HEK293 (cell line): ENCODE results near the gene ZFHX3.

Source experiments
- CTCF ChIA-PET: fragments of 350-600 bp; formaldehyde crosslinking; extraction: SDS; loops from one replicate; lab custom pipeline; 2021; ENCODE audit warnings: antibody characterized with exemption; lab: Yijun Ruan, JAX
- POLR2A ChIA-PET: fragments of 300-600 bp; formaldehyde crosslinking; extraction: SDS; loops from one replicate; lab custom pipeline; 2020; ENCODE audit warnings: antibody characterized with exemption, inconsistent platforms; lab: Yijun Ruan, JAX
- H3K27ac ChIP-seq: fragments of 200-500 bp; sonication (Bioruptor generic); 2 replicates; pipeline ENCODE4 v1.5.1; 2014; ENCODE audit warnings: low read depth, low read length, control low read depth, inconsistent platforms; ENCODE audit errors: extremely low read depth
- H3K36me3 ChIP-seq, 2 experiments: fragments of 200-500 bp in 1 of 2; sonication (Bioruptor generic) in 1 of 2; 1 replicate in 1 of 2; 2 replicates in 1 of 2; pipeline ENCODE4 v1.5.1; 2014 to 2017; ENCODE audit warnings: inconsistent platforms in 2 of 2, low read length in 2 of 2; ENCODE audit not compliant: control insufficient read depth in 2 of 2, insufficient read depth in 1 of 2
- H3K4me1 ChIP-seq: fragments of 200-500 bp; sonication (Bioruptor generic); 2 replicates; pipeline ENCODE4 v1.5.1; 2014; ENCODE audit warnings: mild to moderate bottlenecking, low read length, inconsistent platforms; ENCODE audit not compliant: control insufficient read depth, insufficient read depth
- H3K4me3 ChIP-seq: 2 replicates; pipeline ENCODE4 v1.5.1; 2011; ENCODE audit warnings: low read depth, mild to moderate bottlenecking, control low read depth, low read length, moderate library complexity
- H3K9me3 ChIP-seq: fragments of 200-500 bp; sonication (Bioruptor generic); 2 replicates; pipeline ENCODE4 v1.5.1; 2014; ENCODE audit warnings: low read depth, low read length, inconsistent platforms; ENCODE audit not compliant: control insufficient read depth, insufficient read depth
- SETDB1 ChIP-seq: IDR thresholded peaks from one replicate; pipeline ENCODE4 v1.6.1; 2017; ENCODE audit warnings: mild to moderate bottlenecking, low read length, moderate library complexity, mixed read lengths; ENCODE audit not compliant: insufficient read length
- ZBTB1 ChIP-seq: fragments of 450-650 bp; formaldehyde crosslinking; IDR thresholded peaks from 2 replicates; pipeline ENCODE4 v1.5.1; 2016; ENCODE audit warnings: missing biosample characterization, missing genetic modification characterization
- ZBTB17 ChIP-seq: fragments of 450-650 bp; formaldehyde crosslinking; IDR thresholded peaks from 2 replicates; pipeline ENCODE4 v1.5.1; 2016; ENCODE audit warnings: missing biosample characterization, missing genetic modification characterization
- ZBTB21 ChIP-seq: fragments of 450-650 bp; formaldehyde crosslinking; IDR thresholded peaks from 2 replicates; pipeline ENCODE4 v1.5.1; 2017; ENCODE audit warnings: missing biosample characterization, missing genetic modification characterization
- ZFP37 ChIP-seq: fragments of 450-650 bp; formaldehyde crosslinking; IDR thresholded peaks from 2 replicates; pipeline ENCODE4 v1.5.1; 2016; ENCODE audit warnings: missing biosample characterization, missing genetic modification characterization
- ZFP69B ChIP-seq: fragments of 450-650 bp; formaldehyde crosslinking; IDR thresholded peaks from 2 replicates; pipeline ENCODE4 v1.5.1; 2016; ENCODE audit warnings: missing biosample characterization, missing genetic modification characterization
- ZIC2 ChIP-seq: fragments of 450-650 bp; formaldehyde crosslinking; IDR thresholded peaks from 2 replicates; pipeline ENCODE4 v1.5.1; 2016; ENCODE audit warnings: missing biosample characterization, missing genetic modification characterization
- ZNF114 ChIP-seq: fragments of 450-650 bp; formaldehyde crosslinking; IDR thresholded peaks from 2 replicates; pipeline ENCODE4 v1.5.0; 2017; ENCODE audit warnings: missing biosample characterization, missing genetic modification characterization
- ZNF155 ChIP-seq: fragments of 450-650 bp; formaldehyde crosslinking; IDR thresholded peaks from 2 replicates; pipeline ENCODE4 v1.5.1; 2016; ENCODE audit warnings: missing biosample characterization, missing genetic modification characterization
- ZNF174 ChIP-seq: fragments of 450-650 bp; formaldehyde crosslinking; IDR thresholded peaks from 2 replicates; pipeline ENCODE4 v1.5.0; 2017; ENCODE audit warnings: missing biosample characterization, mild to moderate bottlenecking, missing genetic modification characterization
- ZNF184 ChIP-seq: fragments of 450-650 bp; IDR thresholded peaks from 2 replicates; pipeline ENCODE4 v1.5.1; 2018; ENCODE audit warnings: missing biosample characterization, mild to moderate bottlenecking, missing genetic modification characterization
- ZNF274 ChIP-seq, 2 experiments: fragments of 200-500 bp in 1 of 2; fragments of 450-650 bp in 1 of 2; sonication (Bioruptor generic) in 1 of 2; formaldehyde crosslinking in 1 of 2; IDR thresholded peaks; 2 replicates each; pipeline versions ENCODE4 v1.5.1 to v1.6.1; 2014 to 2016; ENCODE audit warnings: borderline replicate concordance in 1 of 2, inconsistent platforms in 1 of 2, low read length in 1 of 2, missing biosample characterization in 1 of 2, missing genetic modification characterization in 1 of 2
- ZNF292 ChIP-seq: fragments of 450-650 bp; formaldehyde crosslinking; IDR thresholded peaks from 2 replicates; pipeline ENCODE4 v1.5.1; 2016; ENCODE audit warnings: low read depth, missing biosample characterization, missing genetic modification characterization, borderline replicate concordance
- ZNF416 ChIP-seq: fragments of 450-650 bp; formaldehyde crosslinking; IDR thresholded peaks from 2 replicates; pipeline ENCODE4 v1.5.1; 2016; ENCODE audit warnings: missing biosample characterization, missing genetic modification characterization
- ZNF555 ChIP-seq: fragments of 450-650 bp; formaldehyde crosslinking; conservative IDR thresholded peaks from 2 replicates; pipeline ENCODE4 v1.5.1; 2017; ENCODE audit warnings: missing biosample characterization, mild to moderate bottlenecking, missing genetic modification characterization, inconsistent platforms
- ZNF571 ChIP-seq: fragments of 450-650 bp; formaldehyde crosslinking; IDR thresholded peaks from 2 replicates; pipeline ENCODE4 v1.5.0; 2017; ENCODE audit warnings: missing biosample characterization, missing genetic modification characterization
- ZNF624 ChIP-seq: fragments of 450-650 bp; formaldehyde crosslinking; IDR thresholded peaks from 2 replicates; pipeline ENCODE4 v1.5.1; 2017; ENCODE audit warnings: missing biosample characterization, missing genetic modification characterization
- TF ChIP-seq, protein P1 (sequence below): fragments of 450-650 bp; formaldehyde crosslinking; IDR thresholded peaks from 2 replicates; pipeline ENCODE4 v1.5.1; 2016; ENCODE audit warnings: missing biosample characterization, missing genetic modification characterization, low read depth
- TF ChIP-seq, protein P2 (sequence below): fragments of 450-650 bp; IDR thresholded peaks from 2 replicates; pipeline ENCODE4 v1.5.1; 2018; ENCODE audit warnings: missing biosample characterization, mild to moderate bottlenecking, missing genetic modification characterization
- TF ChIP-seq, protein P3 (sequence below): fragments of 450-650 bp; formaldehyde crosslinking; IDR thresholded peaks from 2 replicates; pipeline ENCODE4 v1.5.1; 2017; ENCODE audit warnings: missing biosample characterization, missing genetic modification characterization

Gene ZFHX3

DNA sequence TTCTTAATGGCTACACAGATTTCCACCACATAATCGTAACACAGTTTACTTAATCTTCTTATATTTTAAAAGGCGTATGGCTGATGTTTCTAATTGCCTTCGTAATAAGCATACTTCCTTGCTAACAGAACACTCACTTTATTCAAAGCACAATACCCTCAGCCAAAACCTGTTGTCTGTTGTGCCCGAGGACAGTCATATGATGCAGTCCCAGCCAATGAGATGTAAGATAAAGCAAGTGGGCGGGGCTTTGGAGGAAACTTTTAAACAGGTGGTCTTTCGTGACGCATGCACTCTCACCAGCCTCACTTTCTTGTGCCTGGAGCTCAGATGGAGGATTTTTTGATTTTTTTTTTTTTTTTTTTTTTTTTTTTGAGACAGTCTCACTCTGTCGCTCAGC, 174.1 kb downstream of the ZFHX3 start:
- no peaks in the 10 kb centered on the region for H3K9me3 ChIP-seq
- H3K27ac ChIP-seq: no peak overlapping the region
- H3K4me1 ChIP-seq: peaks cover 9% of the 10 kb centered on the region; the same call in 1 of the 2 replicates
- TF ChIP-seq ZNF292: no peak
- no peak for TF ChIP-seq ZNF184 (tag by site-specific recombination)
- TF ChIP-seq ZNF155 (tag by site-specific recombination): no peak
- TF ChIP-seq ZNF114 (tag by site-specific recombination): no peak
- no peak for TF ChIP-seq ZNF555
- no peak for TF ChIP-seq ZNF624
- TF ChIP-seq ZNF274 (IDR thresholded peaks at IDR 0.05; ENCODE audit: low read length): no peak
- no peak for TF ChIP-seq ZNF274 (tag by site-specific recombination; IDR thresholded peaks at IDR 0.05; ENCODE audit: borderline replicate concordance)
- TF ChIP-seq, all 188 proteins: peak for 0
- Histone ChIP-seq H3K36me3 (no peaks in the 10 kb centered on the region), H3K4me3 (no peak overlapping the region)
- ChIA-PET POLR2A (no interaction called here), CTCF (no interaction called here)

DNA sequence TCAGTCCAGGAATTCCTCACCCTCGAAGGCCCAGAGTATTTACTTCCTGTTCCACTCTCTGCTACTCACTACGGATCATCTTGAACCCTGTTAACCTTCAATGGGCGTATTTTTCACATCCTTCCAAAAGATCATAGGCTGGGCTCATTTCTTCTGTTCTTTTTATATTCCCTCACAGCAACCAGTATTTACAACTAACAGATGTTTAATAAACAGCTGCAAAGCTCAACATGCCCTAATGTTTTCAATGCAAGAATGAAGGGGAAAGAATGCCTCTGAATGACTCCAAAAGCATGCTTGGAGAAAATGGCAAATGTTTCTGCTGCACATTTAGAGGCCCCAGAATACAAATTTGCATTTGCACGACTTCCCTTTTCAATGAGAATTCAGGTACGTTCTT, 174.9 kb downstream of the ZFHX3 start:
- H3K4me3 ChIP-seq: no peak overlapping the region
- ChIA-PET POLR2A (no interaction called here), CTCF (no interaction called here)
- H3K4me1 ChIP-seq: peaks cover 9% of the 10 kb centered on the region; the same call in 1 of the 2 replicates
- peaks cover 0 to 3% of the 10 kb centered on the region in 2 experiments; a peak in 1 of 3 replicates for H3K36me3 ChIP-seq
- no peak overlapping the region for H3K27ac ChIP-seq
- H3K9me3 ChIP-seq: no peaks in the 10 kb centered on the region
- no peak for TF ChIP-seq ZNF624
- no peak for TF ChIP-seq ZBTB21 (tag by site-specific recombination)
- no peak for TF ChIP-seq ZNF416
- no peak for TF ChIP-seq ZIC2 (tag by site-specific recombination)
- TF ChIP-seq ZBTB1 (tag by site-specific recombination): no peak
- no peak for TF ChIP-seq ZNF174
- no peak for TF ChIP-seq ZBTB17 (tag by site-specific recombination)
- TF ChIP-seq ZNF571 (tag by site-specific recombination): no peak
- TF ChIP-seq ZFP69B (tag by site-specific recombination): no peak
- TF ChIP-seq, protein P1, sequence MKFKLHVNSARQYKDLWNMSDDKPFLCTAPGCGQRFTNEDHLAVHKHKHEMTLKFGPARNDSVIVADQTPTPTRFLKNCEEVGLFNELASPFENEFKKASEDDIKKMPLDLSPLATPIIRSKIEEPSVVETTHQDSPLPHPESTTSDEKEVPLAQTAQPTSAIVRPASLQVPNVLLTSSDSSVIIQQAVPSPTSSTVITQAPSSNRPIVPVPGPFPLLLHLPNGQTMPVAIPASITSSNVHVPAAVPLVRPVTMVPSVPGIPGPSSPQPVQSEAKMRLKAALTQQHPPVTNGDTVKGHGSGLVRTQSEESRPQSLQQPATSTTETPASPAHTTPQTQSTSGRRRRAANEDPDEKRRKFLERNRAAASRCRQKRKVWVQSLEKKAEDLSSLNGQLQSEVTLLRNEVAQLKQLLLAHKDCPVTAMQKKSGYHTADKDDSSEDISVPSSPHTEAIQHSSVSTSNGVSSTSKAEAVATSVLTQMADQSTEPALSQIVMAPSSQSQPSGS (tag by site-specific recombination): no peak
- no peak for TF ChIP-seq ZFP37 (tag by site-specific recombination)
- TF ChIP-seq ZNF555: no peak
- TF ChIP-seq, protein P2, sequence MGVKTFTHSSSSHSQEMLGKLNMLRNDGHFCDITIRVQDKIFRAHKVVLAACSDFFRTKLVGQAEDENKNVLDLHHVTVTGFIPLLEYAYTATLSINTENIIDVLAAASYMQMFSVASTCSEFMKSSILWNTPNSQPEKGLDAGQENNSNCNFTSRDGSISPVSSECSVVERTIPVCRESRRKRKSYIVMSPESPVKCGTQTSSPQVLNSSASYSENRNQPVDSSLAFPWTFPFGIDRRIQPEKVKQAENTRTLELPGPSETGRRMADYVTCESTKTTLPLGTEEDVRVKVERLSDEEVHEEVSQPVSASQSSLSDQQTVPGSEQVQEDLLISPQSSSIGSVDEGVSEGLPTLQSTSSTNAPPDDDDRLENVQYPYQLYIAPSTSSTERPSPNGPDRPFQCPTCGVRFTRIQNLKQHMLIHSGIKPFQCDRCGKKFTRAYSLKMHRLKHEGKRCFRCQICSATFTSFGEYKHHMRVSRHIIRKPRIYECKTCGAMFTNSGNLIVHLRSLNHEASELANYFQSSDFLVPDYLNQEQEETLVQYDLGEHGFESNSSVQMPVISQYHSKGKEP (tag by site-specific recombination): no peak
- no peak for TF ChIP-seq SETDB1
- TF ChIP-seq, protein P3, sequence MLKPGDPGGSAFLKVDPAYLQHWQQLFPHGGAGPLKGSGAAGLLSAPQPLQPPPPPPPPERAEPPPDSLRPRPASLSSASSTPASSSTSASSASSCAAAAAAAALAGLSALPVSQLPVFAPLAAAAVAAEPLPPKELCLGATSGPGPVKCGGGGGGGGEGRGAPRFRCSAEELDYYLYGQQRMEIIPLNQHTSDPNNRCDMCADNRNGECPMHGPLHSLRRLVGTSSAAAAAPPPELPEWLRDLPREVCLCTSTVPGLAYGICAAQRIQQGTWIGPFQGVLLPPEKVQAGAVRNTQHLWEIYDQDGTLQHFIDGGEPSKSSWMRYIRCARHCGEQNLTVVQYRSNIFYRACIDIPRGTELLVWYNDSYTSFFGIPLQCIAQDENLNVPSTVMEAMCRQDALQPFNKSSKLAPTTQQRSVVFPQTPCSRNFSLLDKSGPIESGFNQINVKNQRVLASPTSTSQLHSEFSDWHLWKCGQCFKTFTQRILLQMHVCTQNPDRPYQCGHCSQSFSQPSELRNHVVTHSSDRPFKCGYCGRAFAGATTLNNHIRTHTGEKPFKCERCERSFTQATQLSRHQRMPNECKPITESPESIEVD (tag by site-specific recombination): no peak
